ENCODE results near the gene NCKAP5. TPM values are rescaled to one million over a fixed set of nuclear protein-coding genes. Genes with fewer than 3 reads are reported as not detected.

Gene NCKAP5
- total RNA-seq, 1 experiment from 2014 or later: not detected

GRCh38 chr2:133371286-133371685 is 197.0 kb downstream of the NCKAP5 start:
- no peak for TF ChIP-seq CTCF (IDR thresholded peaks at IDR 0.05; ENCODE audit: unreplicated experiment)
- Mint-ChIP-seq H3K36me3 (ENCODE audit: insufficient read depth, unreplicated experiment) (no peaks in the 10 kb centered on the region), H3K4me1 (ENCODE audit: insufficient read depth, unreplicated experiment) (peaks cover under 1% of the 10 kb centered on the region), H3K27me3 (ENCODE audit: insufficient read depth, unreplicated experiment) (no peaks in the 10 kb centered on the region), H3K27ac (ENCODE audit: low read depth, unreplicated experiment) (no peak overlapping the region), H3K4me3 (ENCODE audit: unreplicated experiment) (no peak overlapping the region), H3K9me3 (ENCODE audit: unreplicated experiment) (no peaks in the 10 kb centered on the region)
- CTCF ChIA-PET: interaction anchor here (1.0 kb wide), 1 partner anchor 11 kb away, joined by 3 read pairs; no protein-coding TSS in a partner anchor
- intact Hi-C loops (cut with micrococcal nuclease): no loop called here
- POLR2A ChIA-PET: no interaction called here
- BruUV-seq (replicated peaks): no TSS peak
- DNase-seq (ENCODE audit: unreplicated experiment): no peak

GRCh38 chr2:133369901-133370658 is 198.2 kb downstream of the NCKAP5 start:
- no peaks in the 10 kb centered on the region for H3K36me3 Mint-ChIP-seq (ENCODE audit: insufficient read depth, unreplicated experiment)
- BruUV-seq (replicated peaks): no TSS peak
- no peaks in the 10 kb centered on the region for H3K9me3 Mint-ChIP-seq (ENCODE audit: unreplicated experiment)
- intact Hi-C loops (cut with micrococcal nuclease): no loop called here
- H3K4me3 Mint-ChIP-seq (ENCODE audit: unreplicated experiment): no peak overlapping the region
- no peaks in the 10 kb centered on the region for H3K27me3 Mint-ChIP-seq (ENCODE audit: insufficient read depth, unreplicated experiment)
- no peak overlapping the region for H3K27ac Mint-ChIP-seq (ENCODE audit: low read depth, unreplicated experiment)
- POLR2A ChIA-PET: no interaction called here
- DNase-seq (ENCODE audit: unreplicated experiment): no peak
- no peak for TF ChIP-seq CTCF (IDR thresholded peaks at IDR 0.05; ENCODE audit: unreplicated experiment)
- H3K4me1 Mint-ChIP-seq (ENCODE audit: insufficient read depth, unreplicated experiment): no peaks in the 10 kb centered on the region
- CTCF ChIA-PET: interaction anchor here (0.6 to 0.7 kb wide), 3 partner anchors 33 to 823 kb away, joined by 3 to 4 read pairs (median 3); no protein-coding TSS in a partner anchor

- intact Hi-C loops (cut with micrococcal nuclease): no loop called here
- Mint-ChIP-seq H3K27ac (ENCODE audit: low read depth, unreplicated experiment) (no peak overlapping the region), H3K27me3 (ENCODE audit: insufficient read depth, unreplicated experiment) (no peaks in the 10 kb centered on the region), H3K9me3 (ENCODE audit: unreplicated experiment) (no peaks in the 10 kb centered on the region), H3K4me3 (ENCODE audit: unreplicated experiment) (no peak overlapping the region), H3K4me1 (ENCODE audit: insufficient read depth, unreplicated experiment) (peaks cover 8% of the 10 kb centered on the region), H3K36me3 (ENCODE audit: insufficient read depth, unreplicated experiment) (no peaks in the 10 kb centered on the region)
- no TSS peak for BruUV-seq (replicated peaks)
- ChIA-PET POLR2A (no interaction called here), CTCF (no interaction called here)
- DNase-seq (ENCODE audit: unreplicated experiment): no peak
- no peak for TF ChIP-seq CTCF (IDR thresholded peaks at IDR 0.05; ENCODE audit: unreplicated experiment)
Measured at GRCh38 chr2:133365117-133365516, 203.1 kb downstream of the NCKAP5 start.

- intact Hi-C loops (cut with micrococcal nuclease): no loop called here
- DNase-seq (ENCODE audit: unreplicated experiment): no peak
- no peak for TF ChIP-seq CTCF (IDR thresholded peaks at IDR 0.05; ENCODE audit: unreplicated experiment)
- H3K27me3 Mint-ChIP-seq (ENCODE audit: insufficient read depth, unreplicated experiment): no peaks in the 10 kb centered on the region
- no peaks in the 10 kb centered on the region for H3K36me3 Mint-ChIP-seq (ENCODE audit: insufficient read depth, unreplicated experiment)
- ChIA-PET CTCF (no interaction called here), POLR2A (no interaction called here)
- no peak overlapping the region for H3K27ac Mint-ChIP-seq (ENCODE audit: low read depth, unreplicated experiment)
- no TSS peak for BruUV-seq (replicated peaks)
- peaks cover 8% of the 10 kb centered on the region for H3K4me1 Mint-ChIP-seq (ENCODE audit: insufficient read depth, unreplicated experiment)
- H3K9me3 Mint-ChIP-seq (ENCODE audit: unreplicated experiment): no peaks in the 10 kb centered on the region
- no peak overlapping the region for H3K4me3 Mint-ChIP-seq (ENCODE audit: unreplicated experiment)
Measured at GRCh38 chr2:133364636-133365035, 203.6 kb downstream of the NCKAP5 start.

Data from MCF 10A (cell line).